Measurements from ENCODE around the gene GJA4. TPM values are rescaled to one million over a fixed set of nuclear protein-coding genes. Genes with fewer than 3 reads are reported as not detected.

The GJA4 gene
- total RNA-seq, 6 donors from 2014 or later, result 5.2 to 41.1 (median 19.2) TPM

DNA sequence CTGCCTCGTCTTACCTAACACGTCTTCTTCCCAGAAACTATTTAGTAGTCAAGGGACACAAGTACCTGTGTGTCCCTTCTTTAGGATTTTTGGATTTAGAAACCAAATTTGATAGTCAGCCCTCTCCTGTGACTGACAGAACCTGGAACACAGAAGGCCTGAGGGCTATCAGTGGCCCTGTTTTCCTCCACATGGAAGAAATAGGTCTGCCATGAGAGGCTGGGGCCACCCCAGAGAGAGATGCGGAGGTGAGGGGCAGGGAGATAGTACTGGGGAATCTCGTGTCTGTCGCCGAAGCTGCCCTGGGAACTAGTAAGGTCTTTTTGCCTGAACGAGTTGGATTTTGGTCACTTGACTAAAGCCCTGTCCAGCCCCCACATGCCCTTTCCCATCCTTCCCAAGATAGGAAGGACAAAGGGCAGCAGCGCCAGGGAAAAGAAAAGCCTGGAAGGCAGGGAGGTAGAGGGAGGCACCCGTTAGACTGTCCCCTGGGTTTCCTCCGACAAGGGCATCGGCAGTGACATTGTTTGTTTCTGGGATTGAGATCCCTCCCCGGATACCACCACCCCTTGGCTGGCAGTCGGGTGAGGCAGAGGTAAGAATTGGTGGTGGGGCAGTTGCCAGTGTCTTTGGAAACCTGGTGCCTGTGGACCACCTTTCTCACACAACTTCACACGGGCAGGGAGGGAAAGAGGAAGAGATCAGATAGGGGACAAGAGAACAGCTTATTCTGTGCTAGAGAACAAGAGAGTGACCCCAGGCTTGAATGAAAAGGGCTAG lies 46.9 kb downstream of the GJA4 start:
- Histone ChIP-seq H3K36me3 (no peaks in the 10 kb centered on the region), H3K9me3 (no peaks in the 10 kb centered on the region), H3K4me3 (no peak overlapping the region), H3K27me3 (no peaks in the 10 kb centered on the region), H3K4me1 (peaks cover 22 to 34% (median 29%) of the 10 kb centered on the region in 4 donors), H3K27ac (peak overlapping the region; percentile 24 to 80 (median 47))
- no peak for ATAC-seq (ENCODE audit: low FRiP score in 2 of 2)
- TF ChIP-seq CTCF (IDR thresholded peaks at IDR 0.05), result no peak
- peak in 1 of 2 donors; percentile 8 for TF ChIP-seq POLR2AphosphoS5 (IDR thresholded peaks at IDR 0.05)
- no peak for DNase-seq
- 82 to 84% methylated on average over 14 of the region's 14 CpGs for WGBS, 2 donors

- H3K27ac ChIP-seq, result peak overlapping the region in 3 of 4 donors; percentile 28 to 80 (median 68)
- H3K27me3 ChIP-seq, result no peaks in the 10 kb centered on the region
- no peaks in the 10 kb centered on the region for H3K36me3 ChIP-seq
- ATAC-seq (ENCODE audit: low FRiP score in 2 of 2), result no peak
- H3K9me3 ChIP-seq, result no peaks in the 10 kb centered on the region
- TF ChIP-seq CTCF (IDR thresholded peaks at IDR 0.05) (no peak), POLR2A (IDR thresholded peaks at IDR 0.05) (no peak), EP300 (IDR thresholded peaks at IDR 0.05) (no peak), POLR2AphosphoS5 (IDR thresholded peaks at IDR 0.05) (no peak)
- DNase-seq, result no peak
- 86% methylated on average over 3 of the region's 3 CpGs; no CpG with 5 or more reads in 1 of the 2 donors for WGBS, 2 donors
- no peak overlapping the region for H3K4me3 ChIP-seq
- H3K4me1 ChIP-seq, result peaks cover 25 to 38% (median 32%) of the 10 kb centered on the region in 4 donors
These were observed 47.6 kb downstream of the GJA4 start for GRCh38 chr1:34840426-34840825.

DNA sequence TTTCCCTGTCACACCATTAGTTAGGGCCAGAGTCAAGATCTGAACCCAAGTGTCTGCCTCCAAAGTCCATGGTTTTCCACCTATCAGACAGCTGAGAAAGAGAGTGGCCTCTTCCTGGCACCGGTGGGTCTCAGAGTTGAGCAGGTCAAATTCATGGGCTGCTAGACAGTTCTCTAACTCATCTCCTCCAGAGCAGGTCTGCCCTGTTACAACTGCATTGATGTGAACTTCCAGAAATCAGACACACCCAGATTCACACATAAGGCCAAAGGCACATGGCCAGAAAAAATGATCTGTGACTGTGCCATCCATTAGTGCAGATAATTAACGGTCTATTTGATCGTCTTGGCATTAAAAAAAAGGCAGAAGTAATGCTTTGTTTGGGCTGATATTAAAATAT lies 49.3 kb downstream of the GJA4 start:
- peak in 1 of 2 donors; percentile 8 for DNase-seq
- H3K27me3 ChIP-seq, result no peaks in the 10 kb centered on the region
- no peaks in the 10 kb centered on the region for H3K9me3 ChIP-seq
- peak overlapping the region; percentile 2 to 88 (median 42) for H3K27ac ChIP-seq
- H3K4me3 ChIP-seq, result no peak overlapping the region
- H3K36me3 ChIP-seq, result no peaks in the 10 kb centered on the region
- peaks cover 26 to 46% (median 35%) of the 10 kb centered on the region in 4 donors for H3K4me1 ChIP-seq
- TF ChIP-seq POLR2AphosphoS5 (IDR thresholded peaks at IDR 0.05) (no peak), POLR2A (IDR thresholded peaks at IDR 0.05) (no peak), CTCF (IDR thresholded peaks at IDR 0.05) (no peak), EP300 (IDR thresholded peaks at IDR 0.05) (no peak)
- 75 to 77% methylated on average over 3 of the region's 3 CpGs for WGBS, 2 donors
- ATAC-seq (ENCODE audit: low FRiP score in 2 of 2), result no peak

DNA sequence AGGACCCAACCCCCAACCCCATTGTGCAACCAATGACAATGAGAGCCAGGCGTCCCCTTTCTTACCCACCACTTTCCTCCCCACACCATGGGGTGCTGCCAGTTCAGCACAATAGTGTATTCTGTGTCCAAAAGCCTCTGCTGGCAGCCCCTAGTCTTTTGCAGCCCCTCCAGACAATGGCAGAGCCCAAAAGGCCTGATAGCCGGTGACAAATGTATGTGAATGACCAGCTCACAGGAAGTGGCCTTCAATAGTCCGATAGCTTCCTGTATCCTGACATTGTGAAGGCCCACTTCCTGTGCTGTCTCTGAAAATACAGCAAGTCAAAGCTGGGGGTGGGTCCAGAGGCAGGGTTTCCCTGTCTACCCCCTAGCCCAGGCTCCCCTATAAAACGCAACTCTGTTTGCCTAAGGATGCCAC lies 50.2 kb downstream of the GJA4 start:
- Histone ChIP-seq H3K9me3 (no peaks in the 10 kb centered on the region), H3K4me3 (no peak overlapping the region), H3K27ac (peak overlapping the region; percentile 64 to 88 (median 72)), H3K27me3 (no peaks in the 10 kb centered on the region), H3K36me3 (peaks cover 0 to 7% (median 3%) of the 10 kb centered on the region in 4 donors), H3K4me1 (peaks cover 32 to 49% (median 37%) of the 10 kb centered on the region in 4 donors)
- 46 to 55% methylated on average over 4 of the region's 4 CpGs for WGBS, 2 donors
- no peak for TF ChIP-seq EP300 (IDR thresholded peaks at IDR 0.05)
- TF ChIP-seq CTCF (IDR thresholded peaks at IDR 0.05), result no peak
- TF ChIP-seq POLR2A (IDR thresholded peaks at IDR 0.05), result no peak
- peak; percentile 29 to 40 for TF ChIP-seq POLR2AphosphoS5 (IDR thresholded peaks at IDR 0.05)
- ATAC-seq (ENCODE audit: low FRiP score in 2 of 2), result no peak
- DNase-seq, result peak in 1 of 2 donors; percentile 20

Measured in upper lobe of left lung (tissue), 6 donors.